ENCODE measurements around the gene ABCA2.

ABCA2 gene

DNA sequence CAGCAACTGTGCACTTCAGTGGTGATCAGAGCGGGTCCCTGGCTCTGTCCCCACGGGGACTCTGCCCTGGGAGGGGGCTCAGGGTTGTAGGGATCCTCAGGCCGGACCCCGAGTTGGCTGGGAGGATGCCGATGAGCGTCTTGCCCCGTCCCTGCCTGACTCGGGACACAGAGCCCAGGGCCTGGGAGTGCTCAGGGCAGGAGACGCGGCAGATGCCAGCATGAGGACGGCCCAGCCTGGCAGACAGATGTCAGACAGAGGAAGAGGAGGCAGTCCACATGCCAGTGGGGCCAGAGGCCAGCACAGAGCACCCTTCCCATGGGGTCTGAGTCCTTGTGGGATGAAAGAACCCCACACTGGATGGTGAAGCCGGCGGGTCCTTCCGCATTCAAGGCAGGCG lies 64.7 kb downstream of the ABCA2 start:
- DNase-seq, result no peak

DNA sequence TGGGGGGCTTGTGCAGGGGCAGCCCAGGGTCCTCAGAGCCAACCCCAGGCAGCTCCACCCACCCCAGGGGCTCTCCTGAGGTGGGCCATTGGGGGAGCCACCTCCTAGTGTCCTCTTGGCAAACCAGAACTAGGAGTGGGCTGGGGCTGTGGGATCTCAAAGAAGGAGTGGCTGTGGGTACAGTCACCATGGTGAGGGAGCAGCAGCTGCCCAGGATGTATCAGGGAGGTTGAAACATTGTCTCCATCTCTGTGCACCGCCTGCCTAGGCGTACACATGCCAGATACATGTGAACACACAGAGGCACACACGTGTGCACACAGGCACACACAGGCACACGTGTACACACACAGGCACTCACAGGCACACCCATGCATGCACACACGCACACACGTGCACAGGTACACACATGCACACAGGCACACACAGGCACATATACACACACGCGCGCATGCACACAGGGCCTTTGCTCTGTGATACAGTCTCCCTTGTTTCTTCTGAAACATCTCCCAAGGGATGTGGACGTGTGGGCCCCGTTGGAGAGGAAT lies 65.3 kb downstream of the ABCA2 start:
- no peak for DNase-seq

DNA sequence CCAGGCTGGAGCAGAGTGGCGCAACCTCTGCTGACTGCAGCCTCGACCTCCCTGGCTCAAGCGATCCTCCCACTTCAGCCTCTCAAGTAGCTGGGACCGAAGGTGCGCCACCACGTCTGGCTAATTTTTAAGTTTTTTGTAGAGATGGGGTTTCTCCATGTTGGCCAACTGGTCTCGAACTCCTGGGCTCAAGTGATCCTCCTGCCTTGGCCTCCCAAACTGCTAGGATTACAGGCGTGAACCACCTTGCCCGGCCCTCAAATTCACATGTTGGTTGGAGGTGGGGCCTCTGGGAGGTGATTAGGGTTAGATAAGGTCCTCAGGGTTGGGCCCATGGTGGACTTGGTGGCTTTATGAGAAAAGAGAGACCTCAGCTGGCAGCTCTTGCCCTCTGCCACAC lies 65.9 kb downstream of the ABCA2 start:
- DNase-seq, result no peak

DNA sequence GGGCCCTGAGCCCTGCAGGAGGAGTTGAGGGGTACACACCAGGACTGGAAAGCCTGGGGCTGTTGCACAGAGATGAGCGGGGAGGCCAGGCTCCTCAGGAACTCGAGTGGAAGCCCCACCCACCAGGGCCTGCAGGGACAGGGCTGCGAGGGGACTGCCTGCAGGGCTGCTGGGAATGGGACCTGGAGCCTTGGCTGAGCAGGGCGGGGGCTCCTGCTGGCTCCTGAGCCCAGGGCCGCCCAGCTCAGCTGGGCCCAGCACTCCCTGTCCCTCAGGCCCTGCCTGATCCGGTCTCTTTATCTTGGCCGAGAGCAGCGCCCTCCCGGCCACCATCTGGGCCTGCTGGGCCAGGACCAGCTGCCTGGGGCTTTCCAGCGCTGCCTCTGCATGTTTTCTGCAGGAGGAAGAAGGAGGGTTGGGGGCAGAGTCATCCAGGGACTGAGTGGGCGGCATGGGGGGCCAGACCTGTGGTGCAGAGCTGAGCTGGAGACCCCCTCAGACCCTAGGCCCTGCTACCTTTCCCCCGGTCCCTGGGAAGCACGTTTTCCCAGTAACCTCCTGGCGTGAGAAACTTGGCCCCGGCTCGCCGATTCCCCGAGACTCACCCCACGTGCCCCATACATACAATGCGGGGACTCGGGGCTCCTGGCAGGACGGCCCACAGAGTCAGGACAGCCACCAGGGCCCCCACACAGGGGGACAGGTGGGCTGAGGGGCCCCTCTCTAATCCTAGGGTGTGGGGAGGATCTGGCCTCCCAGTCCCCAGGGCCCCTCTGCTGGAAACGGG lies 66.6 kb downstream of the ABCA2 start:
- no peak for DNase-seq

DNA sequence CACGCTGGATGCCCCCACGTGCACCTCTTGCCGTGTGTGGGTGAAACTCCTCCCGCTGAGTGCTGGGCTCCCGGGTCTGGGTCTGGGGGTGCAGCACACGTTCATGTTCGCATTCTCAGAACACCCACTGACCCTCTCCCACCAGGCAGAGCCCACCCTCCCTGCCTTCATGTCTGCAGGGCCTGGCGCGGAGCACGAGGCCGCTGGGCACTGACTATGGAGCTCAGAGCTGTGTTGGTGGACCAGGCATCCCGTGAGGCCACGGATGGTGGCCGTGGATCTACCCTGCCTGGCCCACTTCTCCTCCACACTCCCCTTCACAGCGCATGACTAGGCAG lies 67.1 kb downstream of the ABCA2 start:
- no peak for DNase-seq

DNA sequence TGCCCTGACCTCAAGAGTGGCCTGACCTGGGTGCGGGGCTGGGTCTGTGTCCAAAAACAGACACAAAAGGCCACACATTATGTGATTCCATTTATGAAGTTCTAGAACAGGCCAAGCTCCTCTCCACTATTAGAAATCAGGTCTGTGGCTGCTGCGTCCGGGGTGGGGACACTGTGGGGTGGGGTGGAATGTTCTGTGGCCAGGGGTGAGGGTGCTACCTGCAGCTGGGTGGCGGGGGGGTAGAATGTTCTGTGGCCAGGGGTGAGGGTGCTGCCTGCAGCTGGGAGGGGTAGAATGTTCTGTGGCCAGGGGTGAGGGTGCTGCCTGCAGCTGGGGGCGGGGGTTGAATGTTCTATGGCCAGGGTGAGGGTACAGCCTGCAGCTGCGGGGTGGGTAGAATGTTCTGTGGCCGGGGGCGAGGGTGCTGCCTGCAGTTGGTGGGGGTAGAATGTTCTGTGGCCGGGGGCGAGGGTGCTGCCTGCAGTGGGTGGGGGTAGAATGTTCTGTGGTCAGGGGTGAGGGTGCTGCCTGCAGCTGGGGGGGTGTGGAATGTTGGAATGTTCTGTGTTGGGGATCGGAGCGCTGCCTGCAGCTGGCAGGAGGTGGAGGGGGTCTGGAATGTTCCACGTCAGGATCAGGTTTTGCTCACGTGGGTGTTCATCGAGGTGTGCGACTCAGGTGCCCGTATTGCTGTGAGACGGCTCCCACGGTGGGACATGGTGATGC lies 67.7 kb downstream of the ABCA2 start:
- peak; percentile 47 for DNase-seq

DNA sequence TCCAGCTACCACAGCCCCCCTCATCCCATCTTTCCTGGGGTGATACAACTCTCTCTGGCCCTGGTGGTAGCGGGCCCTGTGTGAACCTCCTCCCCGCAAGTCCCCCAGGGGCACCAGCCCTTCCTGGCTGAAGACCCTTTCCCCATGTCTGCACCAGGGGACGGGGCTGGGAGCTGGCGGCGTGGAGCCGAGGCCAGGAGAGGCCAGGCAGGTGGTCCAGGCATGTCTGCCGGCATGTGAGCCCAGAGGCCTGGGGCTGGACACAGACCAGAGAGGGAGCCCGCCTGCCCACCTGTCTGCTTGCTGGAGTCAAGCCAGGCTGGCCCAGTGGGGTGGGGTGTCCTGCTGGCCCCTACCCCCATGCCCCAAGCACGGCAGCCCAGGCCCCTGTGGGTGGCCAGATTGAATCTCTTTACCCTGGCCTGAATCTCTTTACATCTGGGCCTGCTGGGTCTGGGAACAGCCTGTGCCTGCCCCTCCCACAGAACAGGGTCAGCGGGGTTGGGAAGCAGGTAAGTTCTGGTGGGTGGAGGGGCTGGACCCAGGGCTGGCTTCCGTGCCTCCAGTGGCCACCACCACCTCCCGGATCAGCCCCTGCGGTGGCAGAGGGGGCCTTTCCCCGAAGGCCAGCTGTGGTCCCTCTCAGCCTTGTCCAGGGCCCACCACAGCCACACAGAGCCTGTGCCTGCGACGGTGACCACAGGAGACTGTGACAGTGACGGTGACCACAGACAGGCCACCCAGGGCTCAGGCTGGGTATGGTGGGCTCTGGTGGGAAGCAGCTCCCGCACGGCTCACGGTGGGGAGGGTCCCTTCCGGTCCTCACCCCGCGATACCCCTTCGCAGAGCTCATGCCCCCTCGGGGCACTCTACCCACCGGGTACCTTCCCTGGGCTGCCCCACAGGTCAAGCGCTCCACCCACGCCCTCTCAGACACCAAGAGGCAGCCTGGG lies 68.9 kb downstream of the ABCA2 start:
- DNase-seq, result no peak

DNA sequence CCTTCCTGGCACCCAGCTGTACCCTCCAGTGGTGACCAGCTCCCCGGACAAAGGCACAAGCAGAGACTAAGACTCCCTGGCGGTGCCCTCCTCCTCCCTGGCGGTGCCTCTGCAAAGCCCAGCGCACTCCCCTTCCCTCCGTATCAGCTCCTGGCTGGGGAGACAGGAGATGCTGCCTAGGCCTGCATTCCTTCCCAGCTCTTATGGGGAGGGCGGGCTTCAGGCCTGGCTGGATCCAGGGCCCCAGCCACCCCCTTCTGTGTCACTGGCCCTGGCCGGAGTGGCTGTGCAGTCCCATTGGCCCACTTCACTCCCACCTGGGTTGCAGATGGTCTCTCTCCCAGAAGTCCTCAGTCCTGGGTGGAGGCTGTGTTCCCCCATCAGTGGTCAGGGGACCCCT lies 69.6 kb downstream of the ABCA2 start:
- DNase-seq, result no peak

DNA sequence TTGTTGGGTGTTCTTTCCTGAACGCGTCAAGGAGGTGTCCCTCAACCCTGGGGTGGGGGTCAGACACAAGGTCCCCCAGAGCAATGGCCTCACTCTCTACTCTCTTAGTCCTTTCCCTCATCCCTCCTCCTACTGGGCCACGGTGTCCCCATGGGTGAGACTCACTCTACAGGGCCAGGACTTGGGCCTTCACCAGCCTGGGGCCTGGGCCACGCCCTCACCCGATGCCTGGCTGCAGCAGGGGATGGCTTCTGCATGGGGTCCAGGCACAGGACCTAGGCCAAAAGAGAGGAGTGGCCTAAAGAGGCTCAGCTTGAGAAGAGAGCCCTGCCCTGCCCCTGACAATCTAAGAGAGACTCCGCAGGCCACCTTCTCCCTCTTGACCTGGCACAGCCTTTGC lies 70.1 kb downstream of the ABCA2 start:
- DNase-seq, result no peak

DNA sequence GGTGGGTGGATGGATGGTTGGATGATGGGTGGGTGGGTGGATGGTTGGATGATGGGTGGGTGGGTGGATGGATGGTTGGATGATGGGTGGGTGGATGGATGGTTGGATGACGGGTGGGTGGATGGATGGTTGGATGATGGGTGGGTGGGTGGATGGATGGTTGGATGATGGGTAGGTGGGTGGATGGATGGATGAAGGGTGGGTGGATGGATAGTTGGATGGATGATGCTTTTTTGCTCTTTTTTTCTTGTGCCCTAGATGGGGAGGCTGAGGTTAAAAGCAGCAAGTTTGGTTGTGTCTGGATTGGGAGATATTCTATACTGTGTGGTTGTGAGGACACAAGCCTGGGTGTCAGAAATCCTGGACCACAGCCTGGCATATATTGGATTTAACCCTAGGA lies 70.6 kb downstream of the ABCA2 start:
- DNase-seq, result no peak

All from activated effector memory CD4-positive, alpha-beta T cell treated with Interleukin-2 at 50 U/mL for 16 hours (primary cell).